IMR-90 (cell line): ENCODE measurements around the gene ANKRD11. TPM values are rescaled to one million over a fixed set of nuclear protein-coding genes. Genes with fewer than 3 reads are reported as not detected.

Source experiments
- ATAC-seq: fragments of 200-7000 bp; cut with Tn5 transposase; 2 replicates; pipeline ENCODE4 v1.9.1; 2020; ENCODE audit warnings: low read depth, mild to moderate bottlenecking, moderate library complexity
- BruUV-seq: library from RNA; stranded (reverse); fragments of 400-500 nt; replicated peaks from 2 replicates; lab custom pipeline; 2021; lab: Mats Ljungman, UMichigan
- CTCF ChIA-PET: fragments of 300-600 bp; formaldehyde crosslinking; extraction: SDS; loops from one replicate; lab custom pipeline; 2021; ENCODE audit warnings: antibody characterized with exemption; lab: Yijun Ruan, JAX
- POLR2A ChIA-PET: fragments of 300-600 bp; sonication (Branson Sonifier 250); formaldehyde crosslinking; loops from one replicate; lab custom pipeline; 2022; ENCODE audit warnings: antibody characterized with exemption; ENCODE audit not compliant: unreplicated experiment; lab: Charles Lee
- DNase-seq: peaks from one replicate; pipeline ENCODE4 v3.0.0; 2013
- H2AFZ ChIP-seq: replicated peaks from 2 replicates; pipeline ENCODE3; 2013; ENCODE audit warnings: low read length, mild to moderate bottlenecking; ENCODE audit not compliant: poor library complexity
- H2AK5ac ChIP-seq: 2 replicates; pipeline ENCODE4 v1.6.1; 2013; ENCODE audit warnings: low read depth, low read length, inconsistent platforms
- H2AK9ac ChIP-seq: replicated peaks from 2 replicates; pipeline ENCODE3; 2013; ENCODE audit warnings: mild to moderate bottlenecking, low read depth, low read length, moderate library complexity; ENCODE audit not compliant: poor library complexity
- H2BK120ac ChIP-seq: 2 replicates; pipeline ENCODE4 v1.6.1; 2013; ENCODE audit warnings: low read depth, low read length, inconsistent platforms
- H2BK15ac ChIP-seq: 3 replicates; pipeline ENCODE4 v1.6.1; 2013; ENCODE audit warnings: low read depth, low read length, inconsistent platforms
- H2BK20ac ChIP-seq: 2 replicates; pipeline ENCODE4 v1.6.1; 2013; ENCODE audit warnings: low read depth, mild to moderate bottlenecking, inconsistent platforms, low read length, moderate library complexity
- H2BK5ac ChIP-seq: 2 replicates; pipeline ENCODE4 v1.6.1; 2013; ENCODE audit warnings: mild to moderate bottlenecking, low read depth, low read length, inconsistent platforms; ENCODE audit not compliant: poor library complexity, severe bottlenecking
- H3K14ac ChIP-seq: replicated peaks from 2 replicates; pipeline ENCODE4 v1.6.1; 2013; ENCODE audit warnings: low read depth, low read length, inconsistent platforms
- H3K18ac ChIP-seq: 2 replicates; pipeline ENCODE4 v1.6.1; 2013; ENCODE audit warnings: low read depth, low read length, control low read depth
- H3K23ac ChIP-seq: 2 replicates; pipeline ENCODE4 v1.6.1; 2013; ENCODE audit warnings: low read depth, low read length, inconsistent platforms
- H3K27ac ChIP-seq: 2 replicates; pipeline ENCODE4 v1.5.1; 2013; ENCODE audit warnings: mild to moderate bottlenecking, control low read depth, low read length; ENCODE audit not compliant: insufficient read depth
- H3K27me3 ChIP-seq: 2 replicates; pipeline ENCODE4 v1.6.1; 2013; ENCODE audit warnings: low read length; ENCODE audit not compliant: control insufficient read depth, insufficient read depth
- H3K36me3 ChIP-seq: 2 replicates; pipeline ENCODE4 v1.6.1; 2013; ENCODE audit warnings: low read length, mixed read lengths; ENCODE audit not compliant: control insufficient read depth, insufficient read depth
- H3K4ac ChIP-seq: 2 replicates; pipeline ENCODE4 v1.6.1; 2013; ENCODE audit warnings: low read depth, low read length, inconsistent platforms
- H3K4me1 ChIP-seq: 2 replicates; pipeline ENCODE4 v1.6.1; 2013; ENCODE audit warnings: low read length, mixed read lengths; ENCODE audit not compliant: control insufficient read depth, insufficient read depth
- H3K4me2 ChIP-seq: 2 replicates; pipeline ENCODE4 v1.6.1; 2013; ENCODE audit warnings: low read depth, mild to moderate bottlenecking, control low read depth, low read length, moderate library complexity
- H3K4me3 ChIP-seq: 2 replicates; pipeline ENCODE4 v1.5.1; 2013; ENCODE audit warnings: low read depth, mild to moderate bottlenecking, control low read depth, low read length, moderate library complexity; ENCODE audit not compliant: insufficient read depth
- H3K56ac ChIP-seq: 2 replicates; pipeline ENCODE4 v1.6.1; 2013; ENCODE audit warnings: low read length, inconsistent platforms; ENCODE audit not compliant: insufficient read depth; ENCODE audit errors: extremely low read depth
- H3K79me1 ChIP-seq, 2 experiments: 2 replicates each; pipeline ENCODE4 v1.6.1; 2013; ENCODE audit warnings: low read length in 2 of 2, inconsistent platforms in 1 of 2, low read depth in 1 of 2
- H3K9ac ChIP-seq: 2 replicates; pipeline ENCODE4 v1.6.1; 2013; ENCODE audit warnings: low read depth, low read length, control low read depth
- H3K9me1 ChIP-seq: 2 replicates; pipeline ENCODE4 v1.6.1; 2013; ENCODE audit warnings: low read length, inconsistent platforms; ENCODE audit not compliant: insufficient read depth
- H3K9me3 ChIP-seq: 2 replicates; pipeline ENCODE4 v1.6.1; 2013; ENCODE audit warnings: low read length; ENCODE audit not compliant: control insufficient read depth, insufficient read depth
- H4K20me1 ChIP-seq: 2 replicates; pipeline ENCODE4 v1.6.1; 2013; ENCODE audit warnings: low read length, inconsistent platforms; ENCODE audit not compliant: insufficient read depth
- H4K5ac ChIP-seq: 2 replicates; pipeline ENCODE4 v1.6.1; 2013; ENCODE audit warnings: mild to moderate bottlenecking, low read depth, low read length, control low read depth
- H4K8ac ChIP-seq, 2 experiments: 2 replicates each; pipeline ENCODE4 v1.6.1; 2013; ENCODE audit warnings: low read depth in 2 of 2, low read length in 2 of 2, control low read depth in 1 of 2, inconsistent platforms in 1 of 2
- H4K91ac ChIP-seq: 2 replicates; pipeline ENCODE4 v1.6.1; 2013; ENCODE audit warnings: low read depth, low read length, inconsistent platforms; ENCODE audit not compliant: insufficient read depth
- BHLHE40 ChIP-seq: fragments of 150-350 bp; IDR thresholded peaks from 2 replicates; pipeline ENCODE4 v1.6.1; 2016; ENCODE audit warnings: mild to moderate bottlenecking, low read depth, low read length
- CEBPB ChIP-seq: IDR thresholded peaks from 2 replicates; pipeline ENCODE4 v1.6.1; 2012; ENCODE audit warnings: low read depth, low read length, improper control_type of control experiment
- CHD1 ChIP-seq: IDR thresholded peaks from 2 replicates; pipeline ENCODE4 v1.6.1; 2012; ENCODE audit warnings: low read depth, low read length, improper control_type of control experiment
- CTCF ChIP-seq: conservative IDR thresholded peaks from 2 replicates; pipeline ENCODE4 v1.5.1; 2012; ENCODE audit warnings: mild to moderate bottlenecking, low read depth, low read length, improper control_type of control experiment
- ELK1 ChIP-seq: fragments of 150-350 bp; IDR thresholded peaks from 2 replicates; pipeline ENCODE4 v1.6.1; 2016; ENCODE audit warnings: low read depth, mild to moderate bottlenecking, low read length, moderate library complexity, borderline replicate concordance
- FOS ChIP-seq: fragments of 150-350 bp; IDR thresholded peaks from 2 replicates; pipeline ENCODE4 v1.6.1; 2016; ENCODE audit warnings: low read depth, low read length
- MAFK ChIP-seq: IDR thresholded peaks from 2 replicates; pipeline ENCODE4 v1.6.1; 2012; ENCODE audit warnings: low read depth, low read length, improper control_type of control experiment
- MAZ ChIP-seq: IDR thresholded peaks from 2 replicates; pipeline ENCODE4 v1.6.1; 2012; ENCODE audit warnings: low read depth, mild to moderate bottlenecking, low read length, improper control_type of control experiment, moderate library complexity, borderline replicate concordance
- MXI1 ChIP-seq: IDR thresholded peaks from 2 replicates; pipeline ENCODE4 v1.6.1; 2012; ENCODE audit warnings: low read depth, mild to moderate bottlenecking, low read length, moderate library complexity, borderline replicate concordance
- NFE2L2 ChIP-seq: fragments of 150-350 bp; IDR thresholded peaks from 2 replicates; pipeline ENCODE4 v1.6.1; 2016; ENCODE audit warnings: low read depth, mild to moderate bottlenecking, low read length
- POLR2A ChIP-seq: IDR thresholded peaks from 2 replicates; pipeline ENCODE4 v1.6.1; 2012; ENCODE audit warnings: mild to moderate bottlenecking, low read depth, low read length
- RAD21 ChIP-seq: IDR thresholded peaks from 2 replicates; pipeline ENCODE4 v1.6.1; 2012; ENCODE audit warnings: low read length, improper control_type of control experiment
- RFX5 ChIP-seq: IDR thresholded peaks from 2 replicates; pipeline ENCODE4 v1.8.0; 2012; ENCODE audit warnings: low read depth, mild to moderate bottlenecking, low read length, moderate library complexity
- whole genome bisulfite sequencing, 2 experiments: methylation state at CpG; one replicate each; pipeline versions ENCODE4 v1.1.5 to v1.1.7; 2013; ENCODE audit warnings: missing lambda C conversion rate in 2 of 2; ENCODE audit not compliant: insufficient read length in 1 of 2; ENCODE audit errors: extremely low coverage in 2 of 2; 5-methylcytosine and 5-hydroxymethylcytosine counted together
- dilution Hi-C: fragments of 300-500 bp; cut with HindIII; formaldehyde crosslinking; loops from one replicate; pipeline ENCODE4 v1.14.3; 2018; ENCODE audit warnings: low sequenced_read_pairs; ENCODE audit not compliant: unreplicated experiment
- in situ Hi-C: fragments of 300-500 bp; cut with MboI; formaldehyde crosslinking; loops from 3 replicates; pipeline ENCODE4 v1.14.3; 2019; ENCODE audit warnings: low sequenced_read_pairs, inconsistent platforms, mixed read lengths
- intact Hi-C: fragments of 100-400 bp; cut with micrococcal nuclease; formaldehyde crosslinking; loops from 2 replicates; pipeline ENCODE4 v1.10.0; 2022
- polyA plus RNA-seq, 3 experiments: library from polyadenylated mRNA; depleted of rRNA; stranded (reverse); fragments of >200 nt; gene quantifications; 2 replicates each; pipeline ENCODE4 v1.2.3, GENCODE V29; 2012; ENCODE audit warnings: low replicate concordance in 1 of 3
- total RNA-seq: library from RNA; depleted of rRNA; stranded (reverse); fragments of >200 nt; gene quantifications from 2 replicates; pipeline ENCODE4 v1.2.3, GENCODE V29; 2012
- TF ChIP-seq, protein P1 (sequence below): fragments of 150-350 bp; IDR thresholded peaks from 2 replicates; pipeline ENCODE4 v1.6.1; 2017; ENCODE audit warnings: mild to moderate bottlenecking, antibody characterized with exemption, low read length, low read depth

The ANKRD11 gene
- total and polyA plus RNA-seq, 2 of the 4 experiments (the other 2 are of a cell fraction): 46.8 to 71.9 TPM

DNA sequence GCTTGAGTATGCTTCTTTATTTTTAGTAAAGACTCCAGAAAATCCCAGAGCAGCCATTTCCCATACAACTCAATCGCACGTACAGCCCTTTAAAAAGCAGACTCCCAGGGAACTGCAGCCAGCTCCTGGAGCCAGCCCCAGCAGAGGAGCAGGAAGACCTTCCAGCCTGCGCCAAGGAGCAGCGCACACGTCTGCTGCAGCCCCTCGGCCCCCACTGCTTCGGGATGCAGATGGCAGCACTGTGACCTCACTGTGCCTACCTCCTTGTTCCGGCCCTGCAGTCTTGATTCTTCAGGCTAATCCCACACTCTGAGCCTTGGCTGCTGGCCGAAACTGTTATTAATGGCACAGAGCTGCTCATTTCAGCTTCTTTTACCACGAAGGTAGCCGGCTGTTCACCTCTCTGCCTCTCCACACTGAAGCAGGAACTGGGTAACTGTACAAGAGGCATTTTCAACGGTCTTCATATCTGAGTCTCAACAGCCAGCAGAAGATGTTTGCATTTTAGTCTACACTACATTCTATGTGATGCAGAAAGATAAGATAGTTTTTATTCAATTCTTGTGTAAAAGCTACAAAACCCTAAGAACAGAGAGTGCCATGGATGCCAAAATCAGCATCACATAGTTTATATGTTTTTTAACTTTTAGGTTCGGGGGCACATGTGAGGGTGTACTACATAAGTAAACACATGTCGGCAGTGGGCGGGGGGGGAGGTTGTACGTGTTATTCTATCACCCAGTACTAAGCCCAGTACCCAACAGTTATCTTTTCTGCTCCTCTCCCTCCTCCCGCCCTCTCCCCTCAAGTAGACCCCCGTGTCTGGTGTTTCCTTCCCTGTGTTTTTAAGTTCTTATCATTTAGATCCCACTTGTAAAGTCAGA is 130.9 kb downstream of the ANKRD11 start:
- in situ Hi-C loops (no loop called here), dilution Hi-C loops (no loop called here), intact Hi-C loops (no loop called here)
- Histone ChIP-seq H3K9me3 (no peaks in the 10 kb centered on the region), H2BK5ac (no peak overlapping the region), H4K5ac (no peak overlapping the region), H3K79me1 (peaks cover 16 to 89% of the 10 kb centered on the region in 2 experiments; a peak in 3 of 4 replicates), H2BK120ac (no peak overlapping the region), H3K14ac (no peak overlapping the region), H4K8ac (peak overlapping the region in 1 of 2 experiments; percentile 44; a peak in 2 of 4 replicates), H2BK20ac (no peak overlapping the region), H3K4me1 (peaks cover 35% of the 10 kb centered on the region), H3K4me2 (no peak overlapping the region; the same call in 1 of the 2 replicates), H2AFZ (no peak overlapping the region), H2AK5ac (no peak overlapping the region), H3K9me1 (peaks cover 71% of the 10 kb centered on the region), H3K27me3 (no peaks in the 10 kb centered on the region), H3K4me3 (no peak overlapping the region), H3K9ac (no peak overlapping the region), H3K4ac (no peak overlapping the region), H3K18ac (no peak overlapping the region), H3K23ac (no peak overlapping the region), H3K27ac (no peak overlapping the region), H3K36me3 (peaks cover 2% of the 10 kb centered on the region), H2BK15ac (no peak overlapping the region), H4K20me1 (peaks cover 97% of the 10 kb centered on the region), H4K91ac (no peak overlapping the region), H3K56ac (no peak overlapping the region), H2AK9ac (peak overlapping the region; percentile 53)
- WGBS, 2 experiments: 62% methylated on average over 2 of the region's 18 CpGs; no CpG with 5 or more reads in 1 of the 2 experiments
- ChIA-PET POLR2A (interaction anchor here (0.5 kb wide), 1 partner anchor 269 kb away, joined by 4 read pairs; no protein-coding TSS in a partner anchor), CTCF (no interaction called here)
- ATAC-seq (no peak; the same call in 1 of the 2 replicates), DNase-seq (no peak)
- BruUV-seq: no TSS peak
- TF ChIP-seq CHD1 (no peak), RAD21 (no peak), FOS (no peak), ELK1 (no peak), MAFK (no peak), MXI1 (no peak), CTCF (no peak), NFE2L2 (no peak), MAZ (no peak), POLR2A (no peak), RFX5 (no peak), BHLHE40 (no peak), CEBPB (no peak)
- TF ChIP-seq, protein P1, sequence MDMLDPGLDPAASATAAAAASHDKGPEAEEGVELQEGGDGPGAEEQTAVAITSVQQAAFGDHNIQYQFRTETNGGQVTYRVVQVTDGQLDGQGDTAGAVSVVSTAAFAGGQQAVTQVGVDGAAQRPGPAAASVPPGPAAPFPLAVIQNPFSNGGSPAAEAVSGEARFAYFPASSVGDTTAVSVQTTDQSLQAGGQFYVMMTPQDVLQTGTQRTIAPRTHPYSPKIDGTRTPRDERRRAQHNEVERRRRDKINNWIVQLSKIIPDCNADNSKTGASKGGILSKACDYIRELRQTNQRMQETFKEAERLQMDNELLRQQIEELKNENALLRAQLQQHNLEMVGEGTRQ: no peak
